MM.1S (cell line): ENCODE measurements around the gene DPH2.

Experiments used
- DNase-seq: peaks from one replicate; pipeline ENCODE4 v3.0.0-alpha.2; 2015
- H2AFZ ChIP-seq: fragments of 300-600 bp; sonication (generic); 2 replicates; pipeline ENCODE4 v1.6.0; 2016; ENCODE audit warnings: antibody characterized with exemption, low read length
- H3F3A ChIP-seq: fragments of 300-600 bp; sonication (generic); 2 replicates; pipeline ENCODE4 v1.6.1; 2016; ENCODE audit warnings: mild to moderate bottlenecking, antibody characterized with exemption, low read length, moderate library complexity, mixed read lengths; ENCODE audit not compliant: insufficient read depth
- H3K27ac ChIP-seq: fragments of 300-600 bp; sonication (generic); 2 replicates; pipeline ENCODE4 v1.5.1; 2016; ENCODE audit warnings: mild to moderate bottlenecking, low read length
- H3K27me3 ChIP-seq: fragments of 300-600 bp; sonication (generic); replicated peaks from 2 replicates; pipeline ENCODE4 v1.6.0; 2016; ENCODE audit warnings: low read length; ENCODE audit not compliant: insufficient read depth
- H3K36me3 ChIP-seq: fragments of 300-600 bp; sonication (generic); replicated peaks from 2 replicates; pipeline ENCODE4 v1.6.1; 2016; ENCODE audit warnings: mild to moderate bottlenecking, low read length, mixed read lengths; ENCODE audit not compliant: insufficient read depth
- H3K4me1 ChIP-seq: fragments of 300-600 bp; sonication (generic); 2 replicates; pipeline ENCODE4 v1.6.1; 2016; ENCODE audit warnings: low read length, mixed read lengths
- H3K4me2 ChIP-seq: fragments of 300-600 bp; sonication (generic); 2 replicates; pipeline ENCODE4 v1.6.0; 2016; ENCODE audit warnings: low read depth, low read length
- H3K4me3 ChIP-seq: fragments of 300-600 bp; sonication (generic); 2 replicates; pipeline ENCODE4 v1.5.1; 2016; ENCODE audit warnings: low read length, mixed read lengths
- H3K79me2 ChIP-seq: fragments of 300-600 bp; sonication (generic); 2 replicates; pipeline ENCODE4 v1.6.1; 2016; ENCODE audit warnings: mixed run types, low read length, mixed read lengths
- H3K9ac ChIP-seq: fragments of 300-600 bp; sonication (generic); 2 replicates; pipeline ENCODE4 v1.6.1; 2016; ENCODE audit warnings: low read length, mixed read lengths
- H3K9me2 ChIP-seq: fragments of 300-600 bp; sonication (generic); replicated peaks from 2 replicates; pipeline ENCODE4 v1.6.1; 2016; ENCODE audit warnings: mild to moderate bottlenecking, low read length, mixed read lengths; ENCODE audit not compliant: insufficient read depth
- H3K9me3 ChIP-seq: fragments of 300-600 bp; sonication (generic); replicated peaks from 2 replicates; pipeline ENCODE4 v1.6.1; 2016; ENCODE audit warnings: mild to moderate bottlenecking, low read length, mixed read lengths; ENCODE audit not compliant: insufficient read depth
- H4K20me1 ChIP-seq: fragments of 300-600 bp; sonication (generic); 2 replicates; pipeline ENCODE4 v1.6.1; 2016; ENCODE audit warnings: mild to moderate bottlenecking, low read length, moderate library complexity, mixed read lengths; ENCODE audit not compliant: insufficient read depth
- CTCF ChIP-seq: fragments of 300-600 bp; sonication (generic); IDR thresholded peaks from 2 replicates; pipeline ENCODE4 v1.5.1; 2016; ENCODE audit warnings: antibody characterized with exemption, low read length, mixed read lengths
- EZH2 ChIP-seq: fragments of 300-600 bp; sonication (generic); optimal IDR thresholded peaks from 2 replicates; pipeline ENCODE3; 2017; ENCODE audit warnings: low read depth, mild to moderate bottlenecking, antibody characterized with exemption, low read length, mixed read lengths
- EZH2phosphoT487 ChIP-seq: fragments of 300-600 bp; sonication (generic); IDR thresholded peaks from 2 replicates; pipeline ENCODE4 v1.6.1; 2018; ENCODE audit warnings: antibody characterized with exemption, low read length

Gene DPH2

DNA sequence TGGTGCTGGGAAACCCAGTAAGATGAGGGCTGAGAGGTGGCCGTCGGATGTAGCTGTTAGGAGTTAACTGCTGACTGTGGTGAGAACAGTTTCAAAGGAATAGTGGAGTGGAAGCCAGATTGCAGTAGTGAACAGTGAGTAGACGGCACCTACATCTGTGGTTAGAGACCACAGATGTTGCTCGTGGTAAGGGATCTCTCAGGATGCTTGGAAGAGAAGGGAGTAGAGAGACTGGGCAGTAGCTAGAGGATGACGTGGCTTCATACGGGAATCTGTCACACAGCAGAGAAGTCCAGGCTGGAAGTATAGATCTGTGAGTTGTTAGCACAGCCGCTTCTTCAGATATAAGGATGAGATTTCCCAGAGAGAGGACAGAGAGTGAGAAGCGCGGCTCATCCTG, 44.0 kb upstream of the DPH2 start:
- Histone ChIP-seq H3K4me1 (no peaks in the 10 kb centered on the region), H3K36me3 (no peaks in the 10 kb centered on the region), H3K9me2 (no peaks in the 10 kb centered on the region), H2AFZ (no peak overlapping the region), H3F3A (no peaks in the 10 kb centered on the region), H3K27ac (no peak overlapping the region), H3K9me3 (no peaks in the 10 kb centered on the region), H3K79me2 (no peaks in the 10 kb centered on the region), H4K20me1 (no peaks in the 10 kb centered on the region), H3K9ac (no peak overlapping the region), H3K4me2 (no peak overlapping the region), H3K27me3 (no peaks in the 10 kb centered on the region), H3K4me3 (no peak overlapping the region)
- no peak for DNase-seq
- TF ChIP-seq EZH2phosphoT487: no peak
- no peak for TF ChIP-seq EZH2

- H3K9me3 ChIP-seq: no peaks in the 10 kb centered on the region
- H3K27ac ChIP-seq: no peak overlapping the region
- H3K36me3 ChIP-seq: no peaks in the 10 kb centered on the region
- H3K4me1 ChIP-seq: peaks cover 5% of the 10 kb centered on the region
- no peak overlapping the region for H3K4me2 ChIP-seq
- no peaks in the 10 kb centered on the region for H3K27me3 ChIP-seq
- no peak for TF ChIP-seq EZH2
- TF ChIP-seq EZH2phosphoT487: no peak
- peak; percentile 57 for TF ChIP-seq CTCF
- DNase-seq: peak; percentile 24
- H2AFZ ChIP-seq: no peak overlapping the region
- no peak overlapping the region for H3K4me3 ChIP-seq
- no peaks in the 10 kb centered on the region for H4K20me1 ChIP-seq
- H3K9ac ChIP-seq: no peak overlapping the region
- no peaks in the 10 kb centered on the region for H3K79me2 ChIP-seq
- no peaks in the 10 kb centered on the region for H3K9me2 ChIP-seq
- no peaks in the 10 kb centered on the region for H3F3A ChIP-seq
Measured at GRCh38 chr1:43930168-43930948, 39.5 kb upstream of the DPH2 start.

GRCh38 chr1:43930949-43931275, 38.9 kb upstream of the DPH2 start:
- TF ChIP-seq EZH2 (no peak), EZH2phosphoT487 (no peak)
- H3K9me3 ChIP-seq: no peaks in the 10 kb centered on the region

GRCh38 chr1:43931711-43932660, 37.8 kb upstream of the DPH2 start:
- Histone ChIP-seq H3K27ac (no peak overlapping the region), H3K9ac (no peak overlapping the region)

More at GRCh38 chr1:43930949-43931275, 38.9 kb upstream of the DPH2 start:
- Histone ChIP-seq H3K27ac (no peak overlapping the region), H3K4me1 (peaks cover 5% of the 10 kb centered on the region), H3K9ac (no peak overlapping the region), H3K4me3 (no peak overlapping the region), H3K79me2 (no peaks in the 10 kb centered on the region), H4K20me1 (no peaks in the 10 kb centered on the region), H3K4me2 (no peak overlapping the region), H3K27me3 (no peaks in the 10 kb centered on the region), H3K36me3 (no peaks in the 10 kb centered on the region), H3F3A (no peaks in the 10 kb centered on the region), H2AFZ (no peak overlapping the region), H3K9me2 (no peaks in the 10 kb centered on the region)
- no peak for DNase-seq

More at GRCh38 chr1:43931711-43932660, 37.8 kb upstream of the DPH2 start:
- no peaks in the 10 kb centered on the region for H3F3A ChIP-seq
- no peaks in the 10 kb centered on the region for H3K9me3 ChIP-seq
- H3K4me2 ChIP-seq: no peak overlapping the region
- no peaks in the 10 kb centered on the region for H3K27me3 ChIP-seq
- H2AFZ ChIP-seq: no peak overlapping the region
- TF ChIP-seq EZH2phosphoT487: no peak
- no peak for TF ChIP-seq EZH2
- TF ChIP-seq CTCF: no peak
- no peak overlapping the region for H3K4me3 ChIP-seq
- H4K20me1 ChIP-seq: no peaks in the 10 kb centered on the region
- no peaks in the 10 kb centered on the region for H3K36me3 ChIP-seq
- DNase-seq: peak; percentile 14
- H3K9me2 ChIP-seq: no peaks in the 10 kb centered on the region
- H3K79me2 ChIP-seq: no peaks in the 10 kb centered on the region
- H3K4me1 ChIP-seq: peaks cover 5% of the 10 kb centered on the region
